Right lung (tissue), 5 donors: Measurements from ENCODE around the gene RPS6KL1. TPM values are rescaled to one million over a fixed set of nuclear protein-coding genes. Genes with fewer than 3 reads are reported as not detected.
"Not testable (repeated sequence)": the region's sequence is repeated elsewhere in the genome, so short reads cannot be mapped to it uniquely, and the experiment has no call there.

Source experiments
- DNase-seq, 2 donors: peaks; one replicate each; pipeline ENCODE4 v3.0.0-alpha.2; 2013
- polyA plus RNA-seq, 5 donors: library from polyadenylated mRNA; unstranded; fragments of 120-200 nt; gene quantifications; one replicate each; pipeline versions ENCODE4 v1.2.1 to v1.2.3, GENCODE V29; 2013; ENCODE audit warnings: inconsistent platforms in 1 of 5, low replicate concordance in 1 of 5; ENCODE audit not compliant: insufficient read length in 5 of 5, insufficient read depth in 1 of 5

The RPS6KL1 gene
- polyA plus RNA-seq, 5 donors = 0.76 to 2.3 (median 1.1) TPM

GRCh38 chr14:74937171-74937570 lies 14.1 kb upstream of the RPS6KL1 start:
- no peak for DNase-seq

- no peak for DNase-seq
Observed at GRCh38 chr14:74936731-74937130, 13.7 kb upstream of the RPS6KL1 start.

GRCh38 chr14:74936151-74936550 lies 13.1 kb upstream of the RPS6KL1 start:
- no peak for DNase-seq

- no peak for DNase-seq
Observed at GRCh38 chr14:74935360-74935680, 12.3 kb upstream of the RPS6KL1 start.

GRCh38 chr14:74934476-74935359 lies 11.7 kb upstream of the RPS6KL1 start:
- peak; percentile 86 to 89 for DNase-seq

GRCh38 chr14:74934041-74934440 lies 11.0 kb upstream of the RPS6KL1 start:
- DNase-seq = no peak

GRCh38 chr14:74932936-74933335 lies 9.9 kb upstream of the RPS6KL1 start:
- DNase-seq = not testable (repeated sequence)

- no peak for DNase-seq
Observed at GRCh38 chr14:74932401-74932901, 9.4 kb upstream of the RPS6KL1 start.

- DNase-seq = not testable (repeated sequence)
Observed at GRCh38 chr14:74931744-74932143, 8.7 kb upstream of the RPS6KL1 start.

- no peak for DNase-seq
Observed at GRCh38 chr14:74929242-74929641, 6.2 kb upstream of the RPS6KL1 start.

- no peak for DNase-seq
Observed at GRCh38 chr14:74927225-74927624, 4.2 kb upstream of the RPS6KL1 start.

GRCh38 chr14:74924061-74924460 lies 1.0 kb upstream of the RPS6KL1 start:
- no peak for DNase-seq

- DNase-seq = no peak
Observed at GRCh38 chr14:74921987-74922751, 891 bp downstream of the RPS6KL1 start.

- DNase-seq = no peak
Observed at GRCh38 chr14:74921053-74921620, 1.9 kb downstream of the RPS6KL1 start.

GRCh38 chr14:74920281-74920680 lies 2.8 kb downstream of the RPS6KL1 start:
- DNase-seq = no peak

GRCh38 chr14:74919421-74920165 lies 3.5 kb downstream of the RPS6KL1 start:
- DNase-seq = no peak

GRCh38 chr14:74918380-74918779 lies 4.7 kb downstream of the RPS6KL1 start:
- DNase-seq = no peak

- no peak for DNase-seq
Observed at GRCh38 chr14:74917646-74918081, 5.4 kb downstream of the RPS6KL1 start.

GRCh38 chr14:74917178-74917543 lies 5.9 kb downstream of the RPS6KL1 start:
- no peak for DNase-seq

GRCh38 chr14:74915826-74916225 lies 7.2 kb downstream of the RPS6KL1 start:
- no peak for DNase-seq

- DNase-seq = no peak
Observed at GRCh38 chr14:74915426-74915825, 7.6 kb downstream of the RPS6KL1 start.
